Osteocyte (in vitro differentiated cells): ENCODE measurements around the gene CYP1A2. TPM values are rescaled to one million over a fixed set of nuclear protein-coding genes. Genes with fewer than 3 reads are reported as not detected.

Source experiments
- DNase-seq: peaks from one replicate; pipeline ENCODE4 v3.0.0; 2021; ENCODE audit warnings: mixed read lengths; ENCODE audit not compliant: unreplicated experiment; ENCODE audit errors: extremely low spot score
- H3K27ac Mint-ChIP-seq: one replicate; pipeline ENCODE4 v1.8.0; 2021; ENCODE audit warnings: mild to moderate bottlenecking, mixed read lengths; ENCODE audit not compliant: unreplicated experiment
- H3K27me3 Mint-ChIP-seq: one replicate; pipeline ENCODE4 v1.8.0; 2021; ENCODE audit warnings: mixed read lengths; ENCODE audit not compliant: unreplicated experiment
- H3K36me3 Mint-ChIP-seq: one replicate; pipeline ENCODE4 v1.8.0; 2021; ENCODE audit warnings: mixed read lengths; ENCODE audit not compliant: unreplicated experiment
- H3K4me1 Mint-ChIP-seq: one replicate; pipeline ENCODE4 v1.8.0; 2021; ENCODE audit warnings: mixed read lengths; ENCODE audit not compliant: unreplicated experiment
- H3K4me3 Mint-ChIP-seq: one replicate; pipeline ENCODE4 v1.8.0; 2021; ENCODE audit warnings: mild to moderate bottlenecking, moderate library complexity, mixed read lengths; ENCODE audit not compliant: unreplicated experiment
- H3K9me3 Mint-ChIP-seq: one replicate; pipeline ENCODE4 v1.8.0; 2021; ENCODE audit warnings: mixed read lengths; ENCODE audit not compliant: unreplicated experiment
- total RNA-seq: library from RNA; stranded (reverse); gene quantifications from 2 replicates; pipeline ENCODE4 v1.2.1, GENCODE V29; 2021
- TF ChIP-seq, protein P1 (sequence below): fragments of 200-600 bp; sonication (generic); IDR thresholded peaks from 2 replicates; pipeline ENCODE4 v1.5.0; 2021; ENCODE audit warnings: antibody characterized with exemption, mild to moderate bottlenecking, moderate library complexity

Gene CYP1A2
- total RNA-seq, 1 donor from 2014 or later, result not detected

DNA sequence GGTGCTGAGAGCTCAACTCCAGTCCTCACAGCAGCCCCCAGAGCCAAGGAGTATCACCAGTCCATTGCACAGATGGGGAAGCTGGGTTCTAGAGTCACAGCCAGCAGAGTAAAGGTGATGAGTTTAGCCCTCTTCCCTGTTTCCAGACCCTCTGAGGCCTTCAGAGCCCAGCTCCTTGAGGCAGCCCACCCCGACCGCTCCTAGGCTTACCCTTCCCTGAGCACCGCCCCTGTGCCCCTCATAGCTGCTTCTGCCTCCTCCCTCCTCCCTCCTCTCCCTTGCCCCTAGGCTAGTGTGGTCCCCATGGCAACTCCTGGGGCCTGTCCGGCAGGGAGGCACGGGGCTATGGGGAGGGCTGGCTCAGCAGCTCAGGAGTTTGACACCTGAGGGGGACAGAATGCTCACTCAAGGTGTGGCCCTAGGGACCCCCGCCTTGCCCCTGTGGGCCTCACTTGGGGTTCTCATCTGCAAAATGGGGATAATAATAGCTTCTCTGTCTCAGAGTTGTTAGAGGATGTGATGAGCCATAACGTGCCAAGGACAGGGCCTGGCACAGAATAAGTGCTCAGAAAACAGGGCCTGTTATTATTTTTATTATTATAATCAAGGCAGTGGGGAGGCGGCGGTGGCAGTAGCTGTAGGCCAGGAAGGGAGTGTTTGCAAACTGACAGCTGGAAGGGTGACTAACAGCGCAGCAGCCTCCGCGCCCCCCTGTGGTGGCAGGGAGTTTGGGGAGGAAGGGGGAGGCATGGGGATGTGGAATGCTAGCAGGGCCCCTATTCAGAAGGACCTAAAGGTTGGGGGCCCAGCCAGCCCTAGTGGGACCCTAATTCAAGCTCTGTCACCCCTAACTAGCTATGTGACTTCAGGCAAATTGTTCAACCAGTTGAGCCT lies 44.7 kb downstream of the CYP1A2 start:
- Mint-ChIP-seq H3K36me3 (peaks cover 3% of the 10 kb centered on the region), H3K4me1 (peaks cover 46% of the 10 kb centered on the region), H3K27ac (peak overlapping the region; percentile 57), H3K4me3 (no peak overlapping the region), H3K27me3 (no peaks in the 10 kb centered on the region), H3K9me3 (no peaks in the 10 kb centered on the region)
- no peak for DNase-seq
- TF ChIP-seq, protein P1, sequence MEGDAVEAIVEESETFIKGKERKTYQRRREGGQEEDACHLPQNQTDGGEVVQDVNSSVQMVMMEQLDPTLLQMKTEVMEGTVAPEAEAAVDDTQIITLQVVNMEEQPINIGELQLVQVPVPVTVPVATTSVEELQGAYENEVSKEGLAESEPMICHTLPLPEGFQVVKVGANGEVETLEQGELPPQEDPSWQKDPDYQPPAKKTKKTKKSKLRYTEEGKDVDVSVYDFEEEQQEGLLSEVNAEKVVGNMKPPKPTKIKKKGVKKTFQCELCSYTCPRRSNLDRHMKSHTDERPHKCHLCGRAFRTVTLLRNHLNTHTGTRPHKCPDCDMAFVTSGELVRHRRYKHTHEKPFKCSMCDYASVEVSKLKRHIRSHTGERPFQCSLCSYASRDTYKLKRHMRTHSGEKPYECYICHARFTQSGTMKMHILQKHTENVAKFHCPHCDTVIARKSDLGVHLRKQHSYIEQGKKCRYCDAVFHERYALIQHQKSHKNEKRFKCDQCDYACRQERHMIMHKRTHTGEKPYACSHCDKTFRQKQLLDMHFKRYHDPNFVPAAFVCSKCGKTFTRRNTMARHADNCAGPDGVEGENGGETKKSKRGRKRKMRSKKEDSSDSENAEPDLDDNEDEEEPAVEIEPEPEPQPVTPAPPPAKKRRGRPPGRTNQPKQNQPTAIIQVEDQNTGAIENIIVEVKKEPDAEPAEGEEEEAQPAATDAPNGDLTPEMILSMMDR, result peak; percentile 27

DNA sequence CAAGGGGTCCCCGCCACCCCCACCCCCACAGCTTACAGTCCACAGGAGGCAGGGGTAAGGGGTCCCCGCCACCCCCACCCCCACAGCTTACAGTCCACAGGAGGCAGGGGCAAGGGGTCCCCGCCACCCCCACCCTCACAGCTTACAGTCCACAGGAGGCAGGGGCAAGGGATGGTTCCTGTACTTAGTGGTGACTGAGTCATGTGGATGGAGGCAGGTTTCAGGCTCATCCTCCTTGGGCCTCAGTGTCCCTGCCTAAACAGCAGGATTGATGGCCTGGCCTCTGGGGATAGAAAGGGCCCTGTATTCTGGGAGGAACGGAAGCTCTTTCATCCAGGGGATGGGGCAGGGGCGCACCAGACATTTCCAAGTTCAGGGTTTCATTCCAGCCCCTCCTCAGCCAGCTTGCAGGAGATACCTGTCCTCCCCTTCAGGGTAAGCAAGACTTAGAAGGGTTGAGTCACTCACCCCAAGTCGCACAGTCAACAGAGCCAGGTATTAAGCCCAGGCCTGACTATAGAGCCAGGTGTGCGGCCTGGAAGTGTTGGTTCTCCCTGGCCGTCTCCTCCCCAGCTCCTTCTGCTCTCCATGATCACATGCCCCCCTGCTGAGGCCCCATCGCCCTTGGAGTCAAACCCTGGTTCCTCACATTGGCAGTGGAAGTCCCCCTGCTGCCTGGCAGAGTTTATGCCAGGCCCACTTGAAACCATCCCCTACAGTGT lies 45.8 kb downstream of the CYP1A2 start:
- Mint-ChIP-seq H3K36me3 (peaks cover 3% of the 10 kb centered on the region), H3K4me1 (peaks cover 39% of the 10 kb centered on the region), H3K9me3 (no peaks in the 10 kb centered on the region), H3K27me3 (no peaks in the 10 kb centered on the region), H3K4me3 (no peak overlapping the region), H3K27ac (no peak overlapping the region)
- TF ChIP-seq, protein P1, result no peak
- no peak for DNase-seq

DNA sequence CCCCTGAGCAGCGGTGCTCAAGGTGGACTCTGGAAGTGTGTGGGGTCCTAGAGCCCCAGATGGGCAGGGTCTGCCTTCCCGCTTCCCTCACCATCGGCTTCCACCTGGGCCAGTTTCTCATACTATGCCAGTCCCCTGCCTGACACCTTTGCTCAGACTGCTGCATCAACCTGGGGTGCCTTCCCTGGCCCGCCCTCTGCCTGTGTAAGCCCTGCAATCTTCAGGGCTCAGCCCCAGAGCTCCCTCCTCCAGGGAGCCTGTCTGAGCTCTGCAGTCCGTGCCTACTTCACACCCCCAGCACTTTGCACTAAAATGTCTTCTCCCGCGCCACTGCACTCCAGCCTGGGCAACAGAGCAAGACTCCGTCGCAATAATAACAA lies 46.3 kb downstream of the CYP1A2 start:
- Mint-ChIP-seq H3K27ac (peak overlapping the region; percentile 18), H3K9me3 (no peaks in the 10 kb centered on the region), H3K36me3 (peaks cover 3% of the 10 kb centered on the region), H3K4me1 (peaks cover 33% of the 10 kb centered on the region), H3K4me3 (no peak overlapping the region), H3K27me3 (no peaks in the 10 kb centered on the region)
- DNase-seq, result no peak
- TF ChIP-seq, protein P1, result no peak

DNA sequence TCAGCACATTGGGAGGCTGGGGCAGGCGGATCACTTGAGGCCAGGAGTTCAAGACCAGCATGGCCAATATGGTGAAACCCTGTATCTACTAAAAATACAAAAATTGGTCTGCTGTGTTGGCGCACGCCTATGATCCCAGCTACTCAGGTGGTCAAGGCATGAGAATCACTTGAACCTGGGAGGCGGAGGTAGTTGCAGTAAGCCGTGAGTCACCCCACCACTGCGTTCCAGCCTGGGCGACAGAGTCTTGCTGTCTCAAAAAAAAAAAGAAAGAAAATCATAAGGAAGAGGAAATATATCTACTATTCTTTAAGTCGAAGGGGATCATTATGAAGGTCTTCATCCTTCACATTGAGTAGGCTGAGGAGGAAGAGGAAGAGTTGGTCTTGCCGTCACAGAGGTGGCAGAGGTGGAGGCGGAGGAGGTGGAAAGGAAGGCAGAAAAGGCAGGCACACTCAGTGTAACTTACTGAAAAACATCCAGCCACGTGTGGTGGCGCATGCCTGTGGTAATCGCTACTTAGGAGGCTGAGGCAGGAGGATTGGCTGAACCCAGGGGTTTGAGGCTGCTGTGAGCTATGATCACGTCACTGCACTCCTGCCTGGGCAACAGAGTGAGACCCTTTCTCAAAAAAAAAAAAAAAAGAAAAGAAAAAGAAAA lies 47.5 kb downstream of the CYP1A2 start:
- H3K4me1 Mint-ChIP-seq, result peaks cover 22% of the 10 kb centered on the region
- H3K27me3 Mint-ChIP-seq, result no peaks in the 10 kb centered on the region
- no peaks in the 10 kb centered on the region for H3K9me3 Mint-ChIP-seq
- peaks cover 3% of the 10 kb centered on the region for H3K36me3 Mint-ChIP-seq
- peak overlapping the region; percentile 17 for H3K27ac Mint-ChIP-seq
- no peak overlapping the region for H3K4me3 Mint-ChIP-seq
- TF ChIP-seq, protein P1, result no peak
- DNase-seq, result no peak
